Cardiac fibroblast (primary cell): Measurements from ENCODE around the gene RPL26.
A peak's percentile ranks its signal among the peaks of the same experiment; 100 is the strongest.

Experiments
- DNase-seq, 2 donors: peaks; one replicate each; pipeline versions ENCODE4 v3.0.0 to v3.0.0-alpha.2; 2010; ENCODE audit warnings: low read depth in 2 of 2
- H3K4me3 ChIP-seq, 2 donors: replicated peaks in 1 of 2; 1 replicate in 1 of 2; 2 replicates in 1 of 2; pipeline ENCODE4 v1.5.1; 2011; ENCODE audit warnings: low read depth in 2 of 2, low read length in 2 of 2, mild to moderate bottlenecking in 2 of 2, moderate library complexity in 1 of 2
- CTCF ChIP-seq: IDR thresholded peaks from one replicate; pipeline ENCODE4 v1.5.1; 2011; ENCODE audit warnings: low read depth, mild to moderate bottlenecking, low read length, inconsistent platforms

The RPL26 gene

GRCh38 chr17:8383143-8383822 lies at the start of gene RPL26:
TSS of gene RPL26 (minus strand) at chr17:8383193. CDS start at chr17:8382310, 883 bp downstream.
- peak; percentile 92 for TF ChIP-seq CTCF
- peak; percentile 99 for DNase-seq
- H3K4me3 ChIP-seq: peak within 1 kb of the TSS; percentile 77 to 80

- H3K4me3 ChIP-seq: no peak overlapping the region
- TF ChIP-seq CTCF: no peak
- peak; percentile 57 to 95 for DNase-seq
Observed at GRCh38 chr17:8430966-8431365, 48.0 kb upstream of the RPL26 start.

- DNase-seq: no peak
- TF ChIP-seq CTCF: no peak
- no peak overlapping the region for H3K4me3 ChIP-seq
Observed at GRCh38 chr17:8426802-8427201, 43.8 kb upstream of the RPL26 start.

GRCh38 chr17:8426094-8426720 lies 43.2 kb upstream of the RPL26 start:
- no peak for TF ChIP-seq CTCF
- H3K4me3 ChIP-seq: no peak overlapping the region
- DNase-seq: no peak

GRCh38 chr17:8421571-8421970 lies 38.6 kb upstream of the RPL26 start:
- no peak overlapping the region for H3K4me3 ChIP-seq
- DNase-seq: peak; percentile 52 to 54
- TF ChIP-seq CTCF: no peak

GRCh38 chr17:8420041-8420934 lies 37.3 kb upstream of the RPL26 start:
- no peak for TF ChIP-seq CTCF
- H3K4me3 ChIP-seq: no peak overlapping the region
- DNase-seq: peak; percentile 85 to 91
